Fibroblast of skin of right quadriceps (primary cell): ENCODE measurements around the gene ZPLD1.
A peak's percentile ranks its signal among the peaks of the same experiment; 100 is the strongest.

Source experiments
- DNase-seq: peaks from one replicate; pipeline ENCODE4 v3.0.0-alpha.2; 2013

Gene ZPLD1

GRCh38 chr3:102434715-102435114, at the start of gene ZPLD1:
Gene ZPLD1 (plus strand): TSS chr3:102435015. CDS start chr3:102438488, 3,473 bp downstream.
- no peak for DNase-seq

- DNase-seq, result no peak
Measured at GRCh38 chr3:102390171-102390864, 44.5 kb upstream of the ZPLD1 start.

DNA sequence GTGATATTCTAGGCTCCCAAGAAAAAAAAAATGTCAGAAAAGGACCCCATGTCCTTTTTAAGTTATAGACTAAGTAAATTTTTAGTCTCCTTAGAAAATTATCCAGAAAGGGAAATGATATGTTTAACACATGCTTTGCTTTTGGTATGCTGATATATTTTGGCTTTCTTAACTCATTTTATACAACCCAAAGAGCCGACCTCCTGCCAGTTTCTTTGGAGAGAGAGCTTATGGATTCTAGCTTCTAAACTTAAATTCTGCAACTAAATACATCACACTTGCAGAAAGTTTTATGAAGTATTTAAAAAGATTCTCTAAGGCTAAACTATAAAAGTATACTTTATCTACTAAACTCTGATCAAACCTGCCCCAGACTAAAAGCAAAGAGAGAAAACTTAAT, 43.9 kb upstream of the ZPLD1 start:
- DNase-seq, result no peak

DNA sequence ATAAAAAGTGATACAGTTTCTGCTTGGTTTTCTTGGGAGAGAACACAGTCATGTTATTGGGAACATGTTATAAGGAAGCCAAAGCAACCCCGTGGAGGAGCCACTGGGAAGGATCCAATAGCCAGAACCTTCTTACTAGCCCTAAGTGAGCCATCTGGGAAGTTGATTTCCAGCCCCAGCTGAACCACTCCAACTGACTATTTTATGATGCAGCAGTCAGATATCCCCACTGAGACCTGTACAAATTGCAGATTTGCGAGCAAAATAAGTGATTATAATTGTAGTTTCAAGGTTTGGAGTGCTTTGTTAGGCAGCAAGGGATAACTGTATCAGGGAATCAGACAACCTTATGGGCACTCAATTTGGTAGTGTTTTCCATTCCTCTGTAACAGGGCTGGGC, 43.3 kb upstream of the ZPLD1 start:
- no peak for DNase-seq

DNA sequence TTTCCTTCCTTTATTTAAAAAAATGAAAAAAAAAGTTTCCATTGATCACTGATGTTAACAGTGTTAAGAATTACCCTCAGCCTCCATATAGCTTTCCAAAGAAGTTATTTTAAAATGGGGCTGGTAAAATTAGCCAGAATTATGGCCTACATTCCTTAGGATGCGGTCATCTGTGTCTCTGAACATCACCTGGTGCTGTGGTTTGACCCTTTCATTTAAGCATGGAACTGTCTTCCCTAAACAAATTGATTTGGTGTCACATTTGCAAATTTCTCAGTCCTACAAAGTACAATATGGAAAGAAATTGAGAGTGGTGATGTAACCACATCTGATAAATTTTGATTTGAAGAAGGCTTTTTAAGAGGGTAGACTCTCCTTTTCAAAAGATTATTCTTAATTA, 40.3 kb upstream of the ZPLD1 start:
- DNase-seq, result no peak

- DNase-seq, result no peak
Measured at GRCh38 chr3:102398176-102398575, 36.6 kb upstream of the ZPLD1 start.

DNA sequence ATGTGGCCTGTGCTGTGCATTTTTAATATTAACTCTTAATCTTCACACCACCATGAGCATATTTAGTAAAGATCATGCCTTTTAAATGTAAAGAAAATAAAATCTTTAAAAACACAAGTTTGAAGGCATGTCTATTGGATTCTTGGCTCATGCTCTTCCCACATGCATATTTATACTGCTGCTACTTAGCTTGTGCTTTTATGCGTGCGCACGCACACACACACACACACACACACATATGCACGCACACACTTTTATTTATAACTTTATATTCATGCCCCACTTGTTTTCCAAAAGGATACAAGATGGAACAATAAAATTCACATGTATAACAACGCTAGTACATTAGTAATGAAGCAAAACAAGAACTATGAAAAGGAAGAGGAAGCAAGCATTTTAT, 36.1 kb upstream of the ZPLD1 start:
- no peak for DNase-seq

GRCh38 chr3:102400142-102400541, 34.7 kb upstream of the ZPLD1 start:
- peak; percentile 51 for DNase-seq

GRCh38 chr3:102400766-102401165, 34.0 kb upstream of the ZPLD1 start:
- DNase-seq, result peak; percentile 45

DNA sequence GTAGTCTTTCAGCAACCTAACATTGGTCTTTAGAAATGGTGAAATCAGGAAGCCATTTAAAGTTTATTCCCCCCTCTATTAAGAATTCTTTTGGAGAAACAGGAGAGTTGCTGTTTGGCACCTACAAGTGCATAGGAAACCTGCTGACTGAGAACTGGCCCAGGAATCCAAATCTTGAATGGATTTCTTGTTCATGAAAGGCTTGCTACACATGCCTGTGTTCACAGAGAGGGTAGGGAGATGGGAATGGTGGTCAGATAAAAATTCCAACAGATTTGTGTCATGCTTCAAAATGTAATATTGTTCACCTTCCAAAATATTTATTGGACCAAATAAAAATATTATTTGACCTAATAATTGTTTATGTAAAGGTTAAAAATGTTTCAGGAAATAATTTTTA, 24.2 kb upstream of the ZPLD1 start:
- no peak for DNase-seq

DNA sequence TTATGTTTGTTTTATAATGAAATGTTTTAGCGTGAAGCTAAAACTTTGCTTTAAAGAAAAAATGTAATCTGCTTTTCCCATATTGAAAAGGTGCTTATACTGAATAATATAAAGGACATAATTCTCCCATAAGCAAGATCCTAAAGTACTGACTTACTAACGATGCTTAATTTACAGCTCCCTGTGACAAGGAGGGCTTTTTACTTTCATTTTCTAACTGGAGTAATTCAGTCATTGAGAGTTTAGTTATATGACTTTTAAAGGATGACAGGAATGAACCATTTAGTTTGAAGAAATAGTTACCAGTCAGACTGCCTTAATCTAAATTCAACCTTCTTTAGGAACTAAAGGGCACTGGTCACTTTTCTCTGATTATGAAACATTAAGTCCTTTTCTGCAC, 19.3 kb upstream of the ZPLD1 start:
- peak; percentile 1 for DNase-seq

- DNase-seq, result no peak
Measured at GRCh38 chr3:102419786-102420185, 15.0 kb upstream of the ZPLD1 start.

DNA sequence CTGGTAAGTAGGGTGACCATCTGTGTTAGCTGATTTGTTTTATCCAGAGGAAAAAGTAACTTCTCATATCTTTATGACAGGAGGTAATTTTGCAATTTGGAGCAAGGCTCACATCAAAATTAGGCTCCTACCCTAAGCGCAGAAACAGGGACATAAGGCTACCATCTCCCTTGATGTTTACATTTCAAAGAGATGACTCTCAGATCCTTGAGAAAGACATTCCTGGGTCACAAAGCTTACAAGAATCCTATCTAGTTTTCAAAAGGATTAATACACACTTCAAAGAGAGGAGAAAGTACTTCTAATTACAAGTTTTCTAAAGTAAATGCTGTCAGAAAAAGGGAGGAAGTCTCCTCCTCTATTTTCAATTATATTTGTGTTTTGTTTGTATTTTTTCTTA, 7.0 kb downstream of the ZPLD1 start:
- peak; percentile 9 for DNase-seq

GRCh38 chr3:102443021-102443420, 8.2 kb downstream of the ZPLD1 start:
- DNase-seq, result no peak

GRCh38 chr3:102444101-102444500, 9.3 kb downstream of the ZPLD1 start:
- peak; percentile 42 for DNase-seq

DNA sequence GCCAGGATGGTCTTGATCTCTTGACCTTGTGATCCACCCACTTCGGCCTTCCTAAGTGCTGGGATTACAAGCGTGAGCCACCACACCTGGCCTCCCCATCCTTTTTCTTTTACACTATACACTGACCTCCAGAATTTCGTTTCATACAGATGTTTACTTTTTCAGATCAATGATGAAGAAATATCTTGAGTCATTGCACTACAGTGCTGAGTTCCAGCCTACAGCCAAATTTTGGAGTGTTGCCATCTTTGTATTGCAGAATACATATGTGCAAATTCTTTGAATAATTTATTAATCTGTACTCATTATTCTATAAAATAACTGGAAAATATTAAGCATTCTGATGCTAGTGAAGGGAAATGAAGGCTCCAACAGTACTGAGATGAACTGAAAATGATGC, 12.5 kb downstream of the ZPLD1 start:
- peak; percentile 27 for DNase-seq

GRCh38 chr3:102449341-102449740, 14.5 kb downstream of the ZPLD1 start:
- no peak for DNase-seq

DNA sequence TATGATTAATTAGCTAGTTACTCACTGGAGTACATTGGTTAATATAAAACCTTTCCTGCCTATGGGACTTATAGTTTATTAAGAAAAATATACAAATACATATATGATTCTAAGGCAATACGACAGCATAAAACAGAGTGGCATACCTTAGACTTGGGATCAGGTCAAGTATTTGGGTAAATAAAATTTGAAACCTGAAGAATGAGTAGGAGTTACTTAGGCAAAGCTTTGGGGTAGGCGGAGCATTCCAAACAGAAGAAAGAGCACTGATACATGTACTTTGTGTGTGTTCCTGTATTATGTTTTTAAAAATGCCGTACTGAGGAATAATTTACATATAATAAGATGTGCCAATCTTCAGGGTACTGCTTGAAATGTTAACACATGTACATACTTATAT, 15.1 kb downstream of the ZPLD1 start:
- no peak for DNase-seq

- DNase-seq, result no peak
Measured at GRCh38 chr3:102450976-102451375, 16.2 kb downstream of the ZPLD1 start.

GRCh38 chr3:102451543-102451942, 16.7 kb downstream of the ZPLD1 start:
- DNase-seq, result no peak

GRCh38 chr3:102454181-102454580, 19.4 kb downstream of the ZPLD1 start:
- no peak for DNase-seq

DNA sequence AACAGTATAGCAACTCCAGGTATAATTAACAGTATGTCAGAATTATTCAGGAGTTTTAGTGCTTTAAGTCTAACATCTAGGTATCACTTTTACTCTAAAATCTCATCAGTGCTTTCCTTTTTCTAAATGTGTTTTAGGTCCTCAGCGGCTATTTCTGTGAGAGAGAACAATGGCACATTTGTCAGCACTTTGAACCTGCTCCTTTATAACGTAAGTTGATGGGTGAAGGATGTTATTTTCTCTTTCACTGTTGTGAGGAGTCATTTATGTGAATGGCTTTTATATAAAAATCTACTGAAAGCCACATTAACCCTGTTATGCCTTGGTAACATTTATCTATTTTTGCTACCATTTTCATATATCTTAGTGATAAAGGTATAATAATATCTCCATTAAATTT, 22.8 kb downstream of the ZPLD1 start:
- DNase-seq, result no peak

- DNase-seq, result peak; percentile 1
Measured at GRCh38 chr3:102460579-102460978, 25.8 kb downstream of the ZPLD1 start.

GRCh38 chr3:102464261-102464660, 29.4 kb downstream of the ZPLD1 start:
- no peak for DNase-seq

GRCh38 chr3:102466001-102466400, 31.2 kb downstream of the ZPLD1 start:
- no peak for DNase-seq
